WERI-Rb-1 (cell line): ENCODE data around the gene IL20RA.
A peak's percentile ranks its signal among the peaks of the same experiment; 100 is the strongest.

Experiments used
- DNase-seq: peaks from one replicate; pipeline ENCODE4 v3.0.0-alpha.2; 2020
- H3K27ac ChIP-seq: fragments of 250-450 bp; sonication (Bioruptor Pico); 2 replicates; pipeline ENCODE4 v1.5.1; 2020; ENCODE audit warnings: mild to moderate bottlenecking, moderate library complexity
- H3K27me3 ChIP-seq: fragments of 250-450 bp; sonication (Bioruptor Pico); 2 replicates; pipeline ENCODE4 v1.5.1; 2021; ENCODE audit warnings: mild to moderate bottlenecking, low read depth, moderate library complexity; ENCODE audit not compliant: insufficient read depth, severe bottlenecking
- H3K36me3 ChIP-seq: fragments of 250-450 bp; sonication (Bioruptor Pico); 2 replicates; pipeline ENCODE4 v1.5.1; 2020; ENCODE audit warnings: mild to moderate bottlenecking, moderate library complexity
- H3K4me3 ChIP-seq: 2 replicates; pipeline ENCODE4 v1.5.1; 2011; ENCODE audit warnings: low read depth, mild to moderate bottlenecking, control low read depth, low read length
- H3K9me3 ChIP-seq: fragments of 250-450 bp; sonication (Bioruptor Pico); 2 replicates; pipeline ENCODE4 v1.5.1; 2021; ENCODE audit warnings: mild to moderate bottlenecking, moderate library complexity; ENCODE audit not compliant: severe bottlenecking
- CTCF ChIP-seq: IDR thresholded peaks from 2 replicates; pipeline ENCODE4 v1.5.1; 2011; ENCODE audit warnings: low read depth, mild to moderate bottlenecking, control low read depth, inconsistent platforms, low read length

IL20RA gene

GRCh38 chr6:136990242-136990578 lies 54.6 kb downstream of the IL20RA start:
- no peaks in the 10 kb centered on the region for H3K36me3 ChIP-seq
- H3K4me3 ChIP-seq = peak overlapping the region; percentile 69
- H3K27ac ChIP-seq = no peak overlapping the region

GRCh38 chr6:136989571-136990241 lies 55.1 kb downstream of the IL20RA start:
- Histone ChIP-seq H3K9me3 (no peaks in the 10 kb centered on the region), H3K4me3 (peak overlapping the region; percentile 69), H3K27me3 (no peaks in the 10 kb centered on the region), H3K36me3 (no peaks in the 10 kb centered on the region), H3K27ac (peak overlapping the region; percentile 26; the same call in 1 of the 2 replicates)
- no peak for TF ChIP-seq CTCF
- DNase-seq = peak; percentile 65

More at GRCh38 chr6:136990242-136990578, 54.6 kb downstream of the IL20RA start:
- H3K27me3 ChIP-seq = no peaks in the 10 kb centered on the region
- TF ChIP-seq CTCF = no peak
- no peak for DNase-seq
- no peaks in the 10 kb centered on the region for H3K9me3 ChIP-seq

GRCh38 chr6:136987526-136987925 lies 57.2 kb downstream of the IL20RA start:
- Histone ChIP-seq H3K36me3 (no peaks in the 10 kb centered on the region), H3K27me3 (no peaks in the 10 kb centered on the region), H3K9me3 (no peaks in the 10 kb centered on the region), H3K4me3 (no peak overlapping the region), H3K27ac (no peak overlapping the region)
- DNase-seq = no peak
- TF ChIP-seq CTCF = no peak

GRCh38 chr6:136985502-136985901 lies 59.3 kb downstream of the IL20RA start:
- Histone ChIP-seq H3K9me3 (no peaks in the 10 kb centered on the region), H3K27ac (no peak overlapping the region), H3K36me3 (no peaks in the 10 kb centered on the region), H3K27me3 (no peaks in the 10 kb centered on the region), H3K4me3 (no peak overlapping the region)
- TF ChIP-seq CTCF = no peak
- DNase-seq = no peak

GRCh38 chr6:136984578-136984977 lies 60.2 kb downstream of the IL20RA start:
- H3K27me3 ChIP-seq = no peaks in the 10 kb centered on the region
- DNase-seq = no peak
- no peaks in the 10 kb centered on the region for H3K36me3 ChIP-seq
- no peaks in the 10 kb centered on the region for H3K9me3 ChIP-seq
- H3K27ac ChIP-seq = no peak overlapping the region
- TF ChIP-seq CTCF = no peak
- no peak overlapping the region for H3K4me3 ChIP-seq

- no peaks in the 10 kb centered on the region for H3K9me3 ChIP-seq
- no peak overlapping the region for H3K4me3 ChIP-seq
- H3K27ac ChIP-seq = no peak overlapping the region
- no peak for DNase-seq
- H3K36me3 ChIP-seq = no peaks in the 10 kb centered on the region
- no peak for TF ChIP-seq CTCF
- no peaks in the 10 kb centered on the region for H3K27me3 ChIP-seq
Measured at GRCh38 chr6:136983687-136984086, 61.1 kb downstream of the IL20RA start.
